NCI-H2196 treated with DMSO at 0.1 percent for 48 hours (cell line): ENCODE data around the gene ITPR1.

Source experiments
- DNase-seq: peaks from one replicate; lab custom pipeline; 2025; ENCODE audit not compliant: unreplicated experiment; lab: John Stamatoyannopoulos, UW

Gene ITPR1

GRCh38 chr3:4738737-4739274 lies 245.7 kb downstream of the ITPR1 start:
- no peak for DNase-seq

- no peak for DNase-seq
Measured at GRCh38 chr3:4739289-4740236, 246.4 kb downstream of the ITPR1 start.

GRCh38 chr3:4740397-4741105 lies 247.4 kb downstream of the ITPR1 start:
- no peak for DNase-seq

- no peak for DNase-seq
Measured at GRCh38 chr3:4741106-4741403, 247.9 kb downstream of the ITPR1 start.

- DNase-seq = no peak
Measured at GRCh38 chr3:4741404-4742307, 248.5 kb downstream of the ITPR1 start.

GRCh38 chr3:4742359-4742758 lies 249.2 kb downstream of the ITPR1 start:
- no peak for DNase-seq

- DNase-seq = no peak
Measured at GRCh38 chr3:4743371-4743770, 250.2 kb downstream of the ITPR1 start.

GRCh38 chr3:4744405-4745234 lies 251.5 kb downstream of the ITPR1 start:
- DNase-seq = no peak

- no peak for DNase-seq
Measured at GRCh38 chr3:4745235-4745610, 252.1 kb downstream of the ITPR1 start.

- no peak for DNase-seq
Measured at GRCh38 chr3:4746241-4746958, 253.3 kb downstream of the ITPR1 start.

GRCh38 chr3:4748127-4748526 lies 255.0 kb downstream of the ITPR1 start:
- DNase-seq = no peak

- no peak for DNase-seq
Measured at GRCh38 chr3:4748701-4749378, 255.7 kb downstream of the ITPR1 start.

GRCh38 chr3:4749567-4750002 lies 256.4 kb downstream of the ITPR1 start:
- no peak for DNase-seq

GRCh38 chr3:4750306-4750968 lies 257.3 kb downstream of the ITPR1 start:
- DNase-seq = no peak

GRCh38 chr3:4751029-4751501 lies 257.9 kb downstream of the ITPR1 start:
- DNase-seq = no peak

- no peak for DNase-seq
Measured at GRCh38 chr3:4751502-4752101, 258.5 kb downstream of the ITPR1 start.

- DNase-seq = no peak
Measured at GRCh38 chr3:4752201-4753072, 259.3 kb downstream of the ITPR1 start.
